HEK293 (cell line): ENCODE measurements around the gene PPP2CA.

Source experiments
- CTCF ChIA-PET: fragments of 350-600 bp; formaldehyde crosslinking; extraction: SDS; loops from one replicate; lab custom pipeline; 2021; ENCODE audit warnings: antibody characterized with exemption; lab: Yijun Ruan, JAX
- POLR2A ChIA-PET: fragments of 300-600 bp; formaldehyde crosslinking; extraction: SDS; loops from one replicate; lab custom pipeline; 2020; ENCODE audit warnings: antibody characterized with exemption, inconsistent platforms; lab: Yijun Ruan, JAX
- H3K27ac ChIP-seq: fragments of 200-500 bp; sonication (Bioruptor generic); 2 replicates; pipeline ENCODE4 v1.5.1; 2014; ENCODE audit warnings: low read depth, low read length, control low read depth, inconsistent platforms; ENCODE audit errors: extremely low read depth
- H3K36me3 ChIP-seq, 2 experiments: fragments of 200-500 bp in 1 of 2; sonication (Bioruptor generic) in 1 of 2; 1 replicate in 1 of 2; 2 replicates in 1 of 2; pipeline ENCODE4 v1.5.1; 2014 to 2017; ENCODE audit warnings: inconsistent platforms in 2 of 2, low read length in 2 of 2; ENCODE audit not compliant: control insufficient read depth in 2 of 2, insufficient read depth in 1 of 2
- H3K4me1 ChIP-seq: fragments of 200-500 bp; sonication (Bioruptor generic); 2 replicates; pipeline ENCODE4 v1.5.1; 2014; ENCODE audit warnings: mild to moderate bottlenecking, low read length, inconsistent platforms; ENCODE audit not compliant: control insufficient read depth, insufficient read depth
- H3K4me3 ChIP-seq: 2 replicates; pipeline ENCODE4 v1.5.1; 2011; ENCODE audit warnings: low read depth, mild to moderate bottlenecking, control low read depth, low read length, moderate library complexity
- H3K9me3 ChIP-seq: fragments of 200-500 bp; sonication (Bioruptor generic); 2 replicates; pipeline ENCODE4 v1.5.1; 2014; ENCODE audit warnings: low read depth, low read length, inconsistent platforms; ENCODE audit not compliant: control insufficient read depth, insufficient read depth
- GLI2 ChIP-seq: fragments of 450-650 bp; formaldehyde crosslinking; IDR thresholded peaks from 2 replicates; pipeline ENCODE4; 2017; ENCODE audit warnings: missing biosample characterization, missing genetic modification characterization, low read depth, borderline replicate concordance
- GLIS2 ChIP-seq: fragments of 450-650 bp; formaldehyde crosslinking; IDR thresholded peaks from 2 replicates; pipeline ENCODE4 v1.5.1; 2016; ENCODE audit warnings: missing biosample characterization, missing genetic modification characterization
- HOXA7 ChIP-seq: sonication (generic); formaldehyde crosslinking; IDR thresholded peaks from 2 replicates; pipeline ENCODE4 v1.8.1; 2022; ENCODE audit warnings: missing genetic modification reagents, borderline replicate concordance
- IKZF3 ChIP-seq: fragments of 450-650 bp; IDR thresholded peaks from 2 replicates; pipeline ENCODE4 v1.5.0; 2018; ENCODE audit warnings: missing biosample characterization, mild to moderate bottlenecking, missing genetic modification characterization, moderate library complexity
- KLF10 ChIP-seq: fragments of 450-650 bp; IDR thresholded peaks from 2 replicates; pipeline ENCODE4 v1.5.1; 2018; ENCODE audit warnings: missing biosample characterization, mild to moderate bottlenecking, missing genetic modification characterization
- MYNN ChIP-seq: fragments of 450-650 bp; formaldehyde crosslinking; IDR thresholded peaks from 2 replicates; pipeline ENCODE4 v1.5.1; 2016; ENCODE audit warnings: missing biosample characterization, missing genetic modification characterization, borderline replicate concordance
- OSR2 ChIP-seq: fragments of 450-650 bp; formaldehyde crosslinking; IDR thresholded peaks from 2 replicates; pipeline ENCODE4 v1.5.1; 2016; ENCODE audit warnings: missing biosample characterization, missing genetic modification characterization
- PRDM1 ChIP-seq: fragments of 450-650 bp; formaldehyde crosslinking; IDR thresholded peaks from 2 replicates; pipeline ENCODE4; 2016; ENCODE audit warnings: missing biosample characterization, missing genetic modification characterization
- SCRT1 ChIP-seq: fragments of 450-650 bp; formaldehyde crosslinking; IDR thresholded peaks from 2 replicates; pipeline ENCODE4 v1.5.1; 2016; ENCODE audit warnings: missing biosample characterization, missing genetic modification characterization, borderline replicate concordance
- SCRT2 ChIP-seq: fragments of 450-650 bp; formaldehyde crosslinking; IDR thresholded peaks from 2 replicates; pipeline ENCODE4 v1.5.1; 2016; ENCODE audit warnings: missing biosample characterization, missing genetic modification characterization
- SP2 ChIP-seq: fragments of 450-650 bp; formaldehyde crosslinking; IDR thresholded peaks from 2 replicates; pipeline ENCODE4 v1.5.1; 2016; ENCODE audit warnings: missing biosample characterization, missing genetic modification characterization
- SP7 ChIP-seq: fragments of 450-650 bp; formaldehyde crosslinking; IDR thresholded peaks from 2 replicates; pipeline ENCODE4 v1.5.1; 2016; ENCODE audit warnings: missing biosample characterization, missing genetic modification characterization
- WT1 ChIP-seq: fragments of 450-650 bp; formaldehyde crosslinking; IDR thresholded peaks from 2 replicates; pipeline ENCODE4 v1.5.1; 2016; ENCODE audit warnings: missing biosample characterization, missing genetic modification characterization
- YY1 ChIP-seq: fragments of 450-650 bp; formaldehyde crosslinking; IDR thresholded peaks from 2 replicates; pipeline ENCODE4 v1.5.1; 2018; ENCODE audit warnings: missing biosample characterization, missing genetic modification characterization
- ZBTB17 ChIP-seq: fragments of 450-650 bp; formaldehyde crosslinking; IDR thresholded peaks from 2 replicates; pipeline ENCODE4 v1.5.1; 2016; ENCODE audit warnings: missing biosample characterization, missing genetic modification characterization
- ZBTB6 ChIP-seq: fragments of 450-650 bp; formaldehyde crosslinking; IDR thresholded peaks from 2 replicates; pipeline ENCODE4 v1.5.1; 2017; ENCODE audit warnings: missing biosample characterization, missing genetic modification characterization
- ZBTB8A ChIP-seq: fragments of 450-650 bp; formaldehyde crosslinking; IDR thresholded peaks from 2 replicates; pipeline ENCODE4 v1.5.1; 2016; ENCODE audit warnings: missing biosample characterization, missing genetic modification characterization
- ZEB2 ChIP-seq: fragments of 450-650 bp; formaldehyde crosslinking; IDR thresholded peaks from 2 replicates; pipeline ENCODE4 v1.5.1; 2016; ENCODE audit warnings: missing biosample characterization, missing genetic modification characterization
- ZFP41 ChIP-seq: fragments of 450-650 bp; formaldehyde crosslinking; IDR thresholded peaks from 2 replicates; pipeline ENCODE4 v1.5.1; 2016; ENCODE audit warnings: missing biosample characterization, missing genetic modification characterization, borderline replicate concordance
- ZNF10 ChIP-seq: fragments of 450-650 bp; formaldehyde crosslinking; IDR thresholded peaks from 2 replicates; pipeline ENCODE4 v1.5.1; 2017; ENCODE audit warnings: missing biosample characterization, missing genetic modification characterization
- ZNF169 ChIP-seq: fragments of 450-650 bp; formaldehyde crosslinking; IDR thresholded peaks from 2 replicates; pipeline ENCODE4 v1.5.1; 2016; ENCODE audit warnings: missing biosample characterization, missing genetic modification characterization
- ZNF23 ChIP-seq: fragments of 450-650 bp; formaldehyde crosslinking; IDR thresholded peaks from 2 replicates; pipeline ENCODE4 v1.5.1; 2016; ENCODE audit warnings: missing biosample characterization, missing genetic modification characterization, borderline replicate concordance
- ZNF311 ChIP-seq: fragments of 450-650 bp; formaldehyde crosslinking; IDR thresholded peaks from 2 replicates; pipeline ENCODE4 v1.5.1; 2017; ENCODE audit warnings: missing biosample characterization, missing genetic modification characterization, borderline replicate concordance
- ZNF335 ChIP-seq: fragments of 450-650 bp; formaldehyde crosslinking; conservative IDR thresholded peaks from 2 replicates; pipeline ENCODE4 v1.5.1; 2016; ENCODE audit warnings: missing biosample characterization, missing genetic modification characterization
- ZNF366 ChIP-seq: fragments of 450-650 bp; formaldehyde crosslinking; conservative IDR thresholded peaks from 2 replicates; pipeline ENCODE4 v1.5.1; 2016; ENCODE audit warnings: missing biosample characterization, missing genetic modification characterization
- ZNF394 ChIP-seq: fragments of 450-650 bp; formaldehyde crosslinking; IDR thresholded peaks from 2 replicates; pipeline ENCODE4 v1.5.1; 2016; ENCODE audit warnings: missing biosample characterization, missing genetic modification characterization, mild to moderate bottlenecking, moderate library complexity, borderline replicate concordance
- ZNF426 ChIP-seq: fragments of 450-650 bp; formaldehyde crosslinking; IDR thresholded peaks from 2 replicates; pipeline ENCODE4 v1.5.1; 2017; ENCODE audit warnings: missing biosample characterization, missing genetic modification characterization, mild to moderate bottlenecking, inconsistent platforms, moderate library complexity
- ZNF624 ChIP-seq: fragments of 450-650 bp; formaldehyde crosslinking; IDR thresholded peaks from 2 replicates; pipeline ENCODE4 v1.5.1; 2017; ENCODE audit warnings: missing biosample characterization, missing genetic modification characterization
- ZXDB ChIP-seq: fragments of 450-650 bp; formaldehyde crosslinking; IDR thresholded peaks from 2 replicates; pipeline ENCODE4 v1.5.1; 2016; ENCODE audit warnings: missing biosample characterization, missing genetic modification characterization
- TF ChIP-seq, protein P1 (sequence below): fragments of 450-650 bp; formaldehyde crosslinking; IDR thresholded peaks from 2 replicates; pipeline ENCODE4 v1.5.1; 2016; ENCODE audit warnings: missing biosample characterization, missing genetic modification characterization
- TF ChIP-seq, protein P2 (sequence below): fragments of 450-650 bp; formaldehyde crosslinking; IDR thresholded peaks from 2 replicates; pipeline ENCODE4 v1.5.1; 2016; ENCODE audit warnings: missing biosample characterization, missing genetic modification characterization, low read depth
- TF ChIP-seq, protein P3 (sequence below): fragments of 450-650 bp; formaldehyde crosslinking; IDR thresholded peaks from 2 replicates; pipeline ENCODE4 v1.5.1; 2017; ENCODE audit warnings: missing biosample characterization, missing genetic modification characterization

PPP2CA gene

DNA sequence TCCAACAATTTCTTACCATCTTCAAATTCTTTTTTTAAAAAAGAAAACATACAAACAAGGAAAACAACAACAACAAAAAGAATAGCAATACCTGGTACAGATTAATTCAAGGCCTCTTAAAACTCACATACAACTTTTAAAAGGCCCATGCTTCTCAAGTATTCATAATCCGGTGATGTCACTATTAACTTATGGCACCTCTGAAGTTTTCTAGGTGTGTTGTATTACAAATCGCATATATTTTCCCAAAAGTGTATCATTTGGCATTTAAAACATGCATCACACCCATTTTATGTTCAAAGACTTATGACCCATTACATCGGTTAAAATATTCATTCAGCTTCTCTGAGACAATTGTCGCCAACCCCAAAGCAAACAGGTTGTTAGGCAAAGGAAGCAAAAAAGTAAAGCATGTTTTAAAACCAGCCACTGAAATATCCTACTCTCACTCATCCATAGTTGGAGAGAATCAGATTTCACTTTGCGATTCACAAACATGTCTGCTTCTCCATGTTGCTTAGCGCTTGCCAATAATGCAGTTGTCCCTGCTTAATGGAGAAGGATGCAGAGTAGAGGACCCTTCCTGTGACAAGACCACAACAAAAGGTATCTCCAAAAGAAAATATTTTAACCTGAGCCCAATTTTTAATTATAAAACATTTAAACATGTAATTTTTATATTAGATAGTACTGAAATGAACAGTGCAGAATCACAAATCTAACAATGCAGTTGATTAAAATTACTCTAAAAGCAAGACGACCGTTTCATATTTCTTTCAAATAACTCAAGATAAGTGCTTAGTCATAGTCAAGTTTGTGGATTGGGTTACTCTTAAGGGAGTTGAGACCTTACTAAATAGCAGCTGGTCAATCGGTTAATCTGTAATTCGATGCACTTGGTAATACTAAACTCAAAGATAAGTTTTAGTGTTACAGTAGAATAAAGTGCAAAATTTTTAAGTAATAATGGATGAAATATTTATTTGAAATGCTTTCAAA, 50.7 kb downstream of the PPP2CA start:
- CTCF ChIA-PET = interaction anchor here (1.2 kb wide), 1 partner anchor 113 kb away, joined by 3 read pairs; no protein-coding TSS in a partner anchor
- Histone ChIP-seq H3K9me3 (no peaks in the 10 kb centered on the region), H3K4me3 (peak overlapping the region; percentile 96), H3K36me3 (peaks cover 17 to 36% of the 10 kb centered on the region in 2 experiments), H3K27ac (0 out of 2 replicates have a peak overlapping the region, but pooled peaks have one; percentile 4), H3K4me1 (peaks cover 10% of the 10 kb centered on the region)
- POLR2A ChIA-PET = interaction anchor here (0.7 to 1.6 kb wide), 6 partner anchors 21 to 617 kb away, joined by 3 to 15 read pairs (median 4); partner anchors contain the start of genes PPP2CA and UBE2B
- TF ChIP-seq ZNF366 (tag by site-specific recombination) = peak; percentile 72
- TF ChIP-seq ZNF311 (tag by site-specific recombination) = no peak
- peak; percentile 53; the same call in 1 of the 2 replicates for TF ChIP-seq MYNN (tag by site-specific recombination)
- no peak for TF ChIP-seq SP2 (tag by site-specific recombination)
- TF ChIP-seq HOXA7 = no peak
- peak; percentile 93 for TF ChIP-seq PRDM1 (tag by site-specific recombination)
- TF ChIP-seq, protein P1, sequence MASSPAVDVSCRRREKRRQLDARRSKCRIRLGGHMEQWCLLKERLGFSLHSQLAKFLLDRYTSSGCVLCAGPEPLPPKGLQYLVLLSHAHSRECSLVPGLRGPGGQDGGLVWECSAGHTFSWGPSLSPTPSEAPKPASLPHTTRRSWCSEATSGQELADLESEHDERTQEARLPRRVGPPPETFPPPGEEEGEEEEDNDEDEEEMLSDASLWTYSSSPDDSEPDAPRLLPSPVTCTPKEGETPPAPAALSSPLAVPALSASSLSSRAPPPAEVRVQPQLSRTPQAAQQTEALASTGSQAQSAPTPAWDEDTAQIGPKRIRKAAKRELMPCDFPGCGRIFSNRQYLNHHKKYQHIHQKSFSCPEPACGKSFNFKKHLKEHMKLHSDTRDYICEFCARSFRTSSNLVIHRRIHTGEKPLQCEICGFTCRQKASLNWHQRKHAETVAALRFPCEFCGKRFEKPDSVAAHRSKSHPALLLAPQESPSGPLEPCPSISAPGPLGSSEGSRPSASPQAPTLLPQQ = peak; percentile 26; the same call in 1 of the 2 replicates
- no peak for TF ChIP-seq ZNF624 (tag by site-specific recombination)
- TF ChIP-seq ZFP41 (tag by site-specific recombination) = no peak
- 0 out of 2 replicates have a peak, but pooled peaks have one; percentile 23 for TF ChIP-seq KLF10 (tag by site-specific recombination)
- TF ChIP-seq IKZF3 (tag by site-specific recombination) = peak; percentile 43; the same call in 1 of the 2 replicates
- TF ChIP-seq GLI2 (tag by site-specific recombination) = no peak
- no peak for TF ChIP-seq OSR2
- TF ChIP-seq ZBTB17 (tag by site-specific recombination) = peak; percentile 70
- TF ChIP-seq ZNF10 (tag by site-specific recombination) = peak; percentile 69; the same call in 1 of the 2 replicates
- no peak for TF ChIP-seq GLIS2
- TF ChIP-seq ZEB2 = 0 out of 2 replicates have a peak, but pooled peaks have one; percentile 16
- TF ChIP-seq ZBTB6 (tag by site-specific recombination) = no peak
- peak; percentile 33; the same call in 1 of the 2 replicates for TF ChIP-seq ZXDB
- TF ChIP-seq SP7 (tag by site-specific recombination) = peak; percentile 15; the same call in 1 of the 2 replicates
- TF ChIP-seq SCRT2 (tag by site-specific recombination) = peak; percentile 95
- TF ChIP-seq YY1 (tag by site-specific recombination) = peak; percentile 29; the same call in 1 of the 2 replicates
- TF ChIP-seq, protein P2, sequence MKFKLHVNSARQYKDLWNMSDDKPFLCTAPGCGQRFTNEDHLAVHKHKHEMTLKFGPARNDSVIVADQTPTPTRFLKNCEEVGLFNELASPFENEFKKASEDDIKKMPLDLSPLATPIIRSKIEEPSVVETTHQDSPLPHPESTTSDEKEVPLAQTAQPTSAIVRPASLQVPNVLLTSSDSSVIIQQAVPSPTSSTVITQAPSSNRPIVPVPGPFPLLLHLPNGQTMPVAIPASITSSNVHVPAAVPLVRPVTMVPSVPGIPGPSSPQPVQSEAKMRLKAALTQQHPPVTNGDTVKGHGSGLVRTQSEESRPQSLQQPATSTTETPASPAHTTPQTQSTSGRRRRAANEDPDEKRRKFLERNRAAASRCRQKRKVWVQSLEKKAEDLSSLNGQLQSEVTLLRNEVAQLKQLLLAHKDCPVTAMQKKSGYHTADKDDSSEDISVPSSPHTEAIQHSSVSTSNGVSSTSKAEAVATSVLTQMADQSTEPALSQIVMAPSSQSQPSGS (tag by site-specific recombination) = peak; percentile 92
- peak; percentile 89 for TF ChIP-seq SCRT1
- 0 out of 2 replicates have a peak, but pooled peaks have one; percentile 5 for TF ChIP-seq ZNF426 (tag by site-specific recombination)
- TF ChIP-seq ZNF23 = no peak
- TF ChIP-seq ZNF335 = 0 out of 2 replicates have a peak, but pooled peaks have one; percentile 32
- TF ChIP-seq ZBTB8A (tag by site-specific recombination) = no peak
- TF ChIP-seq ZNF394 (tag by site-specific recombination) = peak; percentile 45; the same call in 1 of the 2 replicates
- peak; percentile 39; the same call in 1 of the 2 replicates for TF ChIP-seq WT1 (tag by site-specific recombination)
- no peak for TF ChIP-seq ZNF169 (tag by site-specific recombination)
- TF ChIP-seq, protein P3, sequence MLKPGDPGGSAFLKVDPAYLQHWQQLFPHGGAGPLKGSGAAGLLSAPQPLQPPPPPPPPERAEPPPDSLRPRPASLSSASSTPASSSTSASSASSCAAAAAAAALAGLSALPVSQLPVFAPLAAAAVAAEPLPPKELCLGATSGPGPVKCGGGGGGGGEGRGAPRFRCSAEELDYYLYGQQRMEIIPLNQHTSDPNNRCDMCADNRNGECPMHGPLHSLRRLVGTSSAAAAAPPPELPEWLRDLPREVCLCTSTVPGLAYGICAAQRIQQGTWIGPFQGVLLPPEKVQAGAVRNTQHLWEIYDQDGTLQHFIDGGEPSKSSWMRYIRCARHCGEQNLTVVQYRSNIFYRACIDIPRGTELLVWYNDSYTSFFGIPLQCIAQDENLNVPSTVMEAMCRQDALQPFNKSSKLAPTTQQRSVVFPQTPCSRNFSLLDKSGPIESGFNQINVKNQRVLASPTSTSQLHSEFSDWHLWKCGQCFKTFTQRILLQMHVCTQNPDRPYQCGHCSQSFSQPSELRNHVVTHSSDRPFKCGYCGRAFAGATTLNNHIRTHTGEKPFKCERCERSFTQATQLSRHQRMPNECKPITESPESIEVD (tag by site-specific recombination) = peak; percentile 76
